Karpas-422 (cell line): Measurements from ENCODE around the gene THAP12. TPM values are rescaled to one million over a fixed set of nuclear protein-coding genes. Genes with fewer than 3 reads are reported as not detected.

ENCODE experiments used
- DNase-seq: peaks from one replicate; pipeline ENCODE4 v3.0.0-alpha.2; 2015
- H2AFZ ChIP-seq: fragments of 200-600 bp; sonication (generic); 2 replicates; pipeline ENCODE4 v1.6.1; 2014; ENCODE audit warnings: antibody characterized with exemption, low read length, mixed read lengths
- H3K27ac ChIP-seq: fragments of 200-600 bp; sonication (generic); 2 replicates; pipeline ENCODE4 v1.5.1; 2014; ENCODE audit warnings: mild to moderate bottlenecking, low read length, moderate library complexity
- H3K27me3 ChIP-seq: fragments of 200-600 bp; sonication (generic); 2 replicates; pipeline ENCODE4 v1.6.1; 2014; ENCODE audit warnings: low read length, mixed read lengths
- H3K36me3 ChIP-seq: fragments of 200-600 bp; sonication (generic); 2 replicates; pipeline ENCODE4 v1.6.1; 2014; ENCODE audit warnings: low read length, mixed read lengths; ENCODE audit not compliant: insufficient read depth
- H3K4me1 ChIP-seq: fragments of 200-600 bp; sonication (generic); 2 replicates; pipeline ENCODE4 v1.6.1; 2014; ENCODE audit warnings: mild to moderate bottlenecking, low read length, mixed read lengths
- H3K4me2 ChIP-seq: fragments of 200-600 bp; sonication (generic); 2 replicates; pipeline ENCODE4 v1.6.1; 2014; ENCODE audit warnings: low read length, low read depth, mild to moderate bottlenecking; ENCODE audit not compliant: poor library complexity, severe bottlenecking
- H3K4me3 ChIP-seq: fragments of 200-600 bp; sonication (generic); 2 replicates; pipeline ENCODE4 v1.5.1; 2014; ENCODE audit warnings: mild to moderate bottlenecking, antibody characterized with exemption, low read length, mixed read lengths
- H3K79me2 ChIP-seq: fragments of 200-600 bp; sonication (generic); 2 replicates; pipeline ENCODE4 v1.6.1; 2014; ENCODE audit warnings: mild to moderate bottlenecking, low read length, mixed read lengths
- H3K9ac ChIP-seq: fragments of 200-600 bp; sonication (generic); 2 replicates; pipeline ENCODE4 v1.6.0; 2014; ENCODE audit warnings: low read length
- H3K9me2 ChIP-seq: fragments of 200-600 bp; sonication (generic), shearing (Covaris generic); replicated peaks from 2 replicates; pipeline ENCODE4 v1.6.0; 2014; ENCODE audit warnings: mild to moderate bottlenecking, low read length, moderate library complexity; ENCODE audit not compliant: insufficient read depth
- H3K9me3 ChIP-seq: fragments of 300-700, 200-600 bp; sonication (generic); 2 replicates; pipeline ENCODE4 v1.6.1; 2014; ENCODE audit warnings: low read length, mixed read lengths
- H4K20me1 ChIP-seq: fragments of 200-600 bp; sonication (generic); 2 replicates; pipeline ENCODE4 v1.6.1; 2014; ENCODE audit warnings: mild to moderate bottlenecking, antibody characterized with exemption, low read length, low read depth; ENCODE audit not compliant: insufficient read depth
- small RNA-seq: library from RNA; depleted of rRNA; stranded (forward); fragments of <200 nt; gene quantifications from one replicate; pipeline ENCODE3, GENCODE V24; 2014
- total RNA-seq: library from RNA; depleted of rRNA; stranded (reverse); fragments of >200 nt; shearing (Covaris generic); gene quantifications from 2 replicates; pipeline ENCODE4 v1.2.3, GENCODE V29; 2014; ENCODE audit warnings: low replicate concordance; rRNA removed

THAP12 gene
- total RNA-seq, 1 experiment from 2014 or later: 126 TPM

- H3K27ac ChIP-seq: no peak overlapping the region
- H4K20me1 ChIP-seq: no peaks in the 10 kb centered on the region
- no peaks in the 10 kb centered on the region for H3K36me3 ChIP-seq
- H3K4me2 ChIP-seq: no peak overlapping the region
- no peak overlapping the region for H2AFZ ChIP-seq
- DNase-seq: no peak
- H3K9ac ChIP-seq: no peak overlapping the region
- H3K27me3 ChIP-seq: no peaks in the 10 kb centered on the region
- H3K9me2 ChIP-seq: no peaks in the 10 kb centered on the region
- no peaks in the 10 kb centered on the region for H3K79me2 ChIP-seq
- H3K9me3 ChIP-seq: no peaks in the 10 kb centered on the region
- no peaks in the 10 kb centered on the region for H3K4me1 ChIP-seq
- H3K4me3 ChIP-seq: no peak overlapping the region
Measured at GRCh38 chr11:76303399-76303798, 77.5 kb downstream of the THAP12 start.

- no peaks in the 10 kb centered on the region for H3K36me3 ChIP-seq
- no peaks in the 10 kb centered on the region for H3K27me3 ChIP-seq
- H3K27ac ChIP-seq: no peak overlapping the region
- DNase-seq: no peak
- no peaks in the 10 kb centered on the region for H3K9me3 ChIP-seq
- no peak overlapping the region for H2AFZ ChIP-seq
- H4K20me1 ChIP-seq: no peaks in the 10 kb centered on the region
- H3K4me2 ChIP-seq: no peak overlapping the region
- H3K9ac ChIP-seq: no peak overlapping the region
- H3K4me1 ChIP-seq: no peaks in the 10 kb centered on the region
- H3K4me3 ChIP-seq: no peak overlapping the region
- no peaks in the 10 kb centered on the region for H3K79me2 ChIP-seq
- no peaks in the 10 kb centered on the region for H3K9me2 ChIP-seq
Measured at GRCh38 chr11:76302996-76303395, 77.9 kb downstream of the THAP12 start.

Small RNA genes within 50 kb of the gene (small RNA-seq; reads per million reads assigned to genes)
- gene RF00019: not detected

Other genes starting within 250 kb of the THAP12 start
- 0.07 and 0.30 TPM in 2 replicates for gene WNT11, start 174.6 kb downstream of the THAP12 start, total RNA-seq
- 15.8 and 18.5 TPM in 2 replicates for gene GVQW3, start 191 bp upstream of the THAP12 start, total RNA-seq
- 40.3 and 45.2 TPM in 2 replicates for gene EMSY, start 63.9 kb upstream of the THAP12 start, total RNA-seq